ENCODE data around the gene MYLK3.

- TF ChIP-seq ZNF274 (IDR thresholded peaks at IDR 0.05; ENCODE audit: low read depth, low read length), result no peak
- no peak for TF ChIP-seq SUZ12 (IDR thresholded peaks at IDR 0.05; ENCODE audit: extremely low read depth, insufficient read depth, insufficient read length)
Observed at GRCh38 chr16:46790599-46791270, 42.6 kb upstream of the MYLK3 start.

All from NT2/D1 (cell line).